Hypothalamus (tissue), 51 donors: ENCODE results near the gene CD2.

ENCODE experiments used
- DNase-seq, 51 donors: peaks; one replicate each; lab custom pipeline; 2025; lab: John Stamatoyannopoulos, UW

Gene CD2

DNA sequence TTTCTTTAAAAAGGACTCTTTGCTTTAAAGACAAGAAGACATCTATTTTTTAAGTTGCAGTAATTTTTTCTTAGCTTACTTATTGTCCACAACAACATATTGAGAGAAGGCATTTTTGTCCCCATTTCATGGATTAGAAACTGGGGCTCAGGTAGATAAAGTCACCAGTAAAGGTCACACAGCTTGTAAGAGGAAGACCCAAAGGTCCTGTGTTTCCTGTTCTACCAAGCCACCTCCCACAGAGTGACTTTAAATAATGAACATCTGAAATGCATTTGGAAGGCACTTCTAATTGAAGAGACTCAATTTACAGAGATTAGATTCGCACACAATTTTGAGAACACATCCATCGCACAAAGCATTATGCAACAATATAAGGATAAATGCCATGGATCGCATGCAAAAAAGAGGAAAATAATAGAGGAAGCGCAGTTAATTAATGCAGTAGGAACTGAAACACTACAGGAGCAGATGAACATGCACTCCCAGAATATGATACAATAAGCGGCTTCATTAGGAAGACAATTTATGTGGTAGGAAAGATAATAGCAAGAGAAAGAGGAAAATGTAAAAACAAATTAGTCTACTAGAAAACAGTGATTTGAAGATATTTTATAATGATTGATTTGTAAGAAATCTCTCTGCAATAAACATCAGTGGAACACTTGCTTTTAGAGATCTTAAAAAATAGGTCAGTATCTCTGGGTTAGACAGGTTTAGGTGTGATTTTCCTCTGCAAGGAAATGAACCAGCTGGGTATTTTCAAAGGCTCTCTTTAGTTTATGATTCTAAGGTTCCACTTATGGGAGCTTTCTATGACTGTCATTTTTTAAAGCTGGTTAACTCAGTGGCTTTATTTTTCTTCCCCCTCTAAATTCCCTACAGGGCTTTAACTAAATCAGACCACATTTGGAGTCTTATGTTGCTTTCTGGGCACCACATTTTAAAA, 27.1 kb upstream of the CD2 start:
- no peak for DNase-seq

DNA sequence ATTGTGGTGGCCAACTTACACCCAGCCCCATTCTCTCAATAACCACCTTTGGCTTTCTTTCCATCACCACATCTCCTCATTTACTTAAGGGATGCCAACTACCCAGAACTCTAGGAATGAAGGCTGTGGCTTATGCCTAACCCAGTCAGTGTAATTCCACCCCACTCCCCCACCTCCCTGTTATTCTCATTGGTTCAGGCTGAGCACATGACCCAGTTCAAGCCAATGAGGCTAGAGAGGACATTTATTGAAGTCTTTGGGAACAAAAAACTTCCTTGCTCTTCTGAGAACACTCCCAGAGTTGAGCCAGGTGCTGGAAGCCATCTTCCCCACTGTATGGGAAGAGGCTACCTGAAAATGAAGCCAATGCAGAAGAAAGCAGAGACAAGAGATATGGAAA, 22.8 kb upstream of the CD2 start:
- DNase-seq, result no peak

DNA sequence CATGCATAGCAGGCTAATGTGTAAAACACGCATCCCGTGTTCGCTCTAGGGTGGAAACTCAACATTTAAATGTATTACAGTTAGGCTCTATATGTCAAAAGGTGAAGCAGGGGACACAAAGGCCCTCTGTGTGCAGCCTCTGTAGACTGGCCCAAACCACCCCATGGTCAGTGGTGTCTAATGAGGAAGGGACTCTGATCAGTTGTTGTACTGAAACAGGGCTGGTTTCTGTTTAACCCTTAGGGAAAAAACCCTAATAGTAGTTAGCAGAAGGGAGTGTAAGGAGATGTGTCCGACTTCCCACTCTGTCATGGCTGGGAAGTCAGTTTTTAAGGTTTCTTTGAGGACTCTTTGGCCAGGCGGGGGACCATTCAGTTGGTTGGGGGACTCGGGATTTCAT, 21.5 kb upstream of the CD2 start:
- no peak for DNase-seq

DNA sequence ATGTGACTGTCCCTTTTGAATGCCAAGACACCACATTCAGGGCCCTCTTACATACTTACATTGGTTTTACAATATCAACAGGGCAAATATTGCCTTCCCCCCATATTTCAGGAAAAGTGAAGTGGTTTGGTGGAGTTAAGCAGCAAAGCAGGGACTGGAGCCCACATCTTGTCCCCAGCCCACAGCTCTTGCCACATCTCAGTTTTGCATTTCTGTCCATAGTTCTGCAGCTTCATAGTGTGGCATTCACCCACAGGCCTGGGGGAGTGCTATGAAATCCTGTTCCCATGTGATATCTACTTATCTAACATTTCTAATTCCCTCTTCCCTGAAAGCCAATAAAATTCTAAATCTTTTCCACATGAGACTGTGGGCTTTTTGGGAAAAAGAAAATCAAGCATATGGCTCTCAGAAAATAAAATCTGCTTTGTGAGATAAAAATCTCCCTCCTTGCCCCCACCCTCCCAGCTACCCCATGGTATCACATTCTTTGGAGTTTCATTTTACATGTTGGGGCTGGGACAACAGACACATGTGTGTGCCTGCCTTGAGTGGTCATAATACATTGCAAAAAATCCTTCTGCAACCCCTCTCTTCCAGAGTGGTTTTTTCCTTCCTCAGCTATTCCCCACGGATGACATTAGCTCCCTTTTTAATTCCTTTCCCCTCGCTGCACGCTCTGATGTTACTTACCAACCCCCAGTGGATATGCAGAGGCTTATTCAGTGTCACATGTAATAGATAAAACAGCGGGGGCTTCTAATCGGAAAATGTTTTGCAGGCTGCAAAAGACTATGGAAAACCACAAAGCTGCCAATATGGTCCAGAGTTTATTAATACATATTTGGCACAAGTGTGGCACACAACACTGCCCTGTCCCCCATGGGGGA, 20.5 kb upstream of the CD2 start:
- no peak for DNase-seq

DNA sequence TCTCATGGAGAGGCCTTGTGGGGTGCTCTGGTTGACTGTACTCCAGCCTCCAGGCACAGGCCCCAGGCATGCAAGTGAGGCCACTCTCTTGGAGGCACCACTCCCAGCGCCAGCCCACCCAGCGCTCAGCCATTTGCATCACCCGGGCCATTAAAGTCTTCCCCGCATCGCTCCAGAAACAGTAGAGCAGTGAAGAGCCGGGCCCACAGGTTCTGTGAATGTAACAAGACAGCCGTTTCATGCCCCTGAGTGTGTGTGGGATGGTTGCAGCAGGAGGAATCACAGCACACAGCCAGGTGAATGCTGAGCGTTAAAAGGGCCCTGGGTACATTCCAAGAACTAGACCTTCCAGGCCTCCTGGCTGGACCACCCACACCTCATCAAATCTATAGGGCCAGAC, 19.0 kb upstream of the CD2 start:
- no peak for DNase-seq

DNA sequence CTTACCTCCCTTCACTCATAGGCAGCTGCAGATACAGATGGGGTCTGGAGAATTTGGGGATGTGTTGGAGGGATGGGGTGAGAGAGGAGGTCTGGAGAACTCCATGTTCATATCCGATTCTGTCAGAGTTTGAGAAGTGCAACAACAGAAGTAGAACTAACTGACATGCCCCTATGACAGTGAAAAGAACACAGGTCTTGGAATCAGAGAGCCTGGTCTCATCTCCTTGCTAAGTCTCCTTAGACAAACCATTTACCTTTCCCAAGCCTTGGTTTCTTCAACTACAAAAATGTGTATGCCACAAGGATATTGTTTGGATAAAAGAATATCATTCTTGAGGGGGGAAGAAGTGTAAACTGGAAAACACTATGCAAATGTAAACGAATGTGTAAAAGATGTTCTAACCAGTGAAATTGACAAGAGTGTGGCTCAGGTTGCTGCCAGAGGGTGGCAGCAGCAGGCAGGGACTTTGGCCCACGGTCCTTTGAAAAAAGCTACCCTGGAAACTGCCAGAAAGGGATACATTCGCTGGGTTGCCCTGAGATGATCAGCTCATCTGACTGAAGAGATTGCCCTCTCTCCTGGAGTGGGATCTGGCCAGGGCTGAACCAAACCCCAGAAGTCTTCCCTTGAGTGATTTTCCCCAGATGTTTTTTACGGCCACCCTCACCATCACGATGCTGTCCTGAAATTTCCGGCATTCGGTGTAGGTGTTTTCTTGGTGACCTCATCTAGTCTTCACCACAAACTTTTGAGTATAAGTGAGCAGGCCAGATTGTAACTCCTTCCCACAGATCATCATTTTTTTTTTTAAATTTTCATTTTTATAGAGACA, 17.0 kb upstream of the CD2 start:
- DNase-seq, result peak in 33 of 51 donors; percentile 3 to 68 (median 17)

DNA sequence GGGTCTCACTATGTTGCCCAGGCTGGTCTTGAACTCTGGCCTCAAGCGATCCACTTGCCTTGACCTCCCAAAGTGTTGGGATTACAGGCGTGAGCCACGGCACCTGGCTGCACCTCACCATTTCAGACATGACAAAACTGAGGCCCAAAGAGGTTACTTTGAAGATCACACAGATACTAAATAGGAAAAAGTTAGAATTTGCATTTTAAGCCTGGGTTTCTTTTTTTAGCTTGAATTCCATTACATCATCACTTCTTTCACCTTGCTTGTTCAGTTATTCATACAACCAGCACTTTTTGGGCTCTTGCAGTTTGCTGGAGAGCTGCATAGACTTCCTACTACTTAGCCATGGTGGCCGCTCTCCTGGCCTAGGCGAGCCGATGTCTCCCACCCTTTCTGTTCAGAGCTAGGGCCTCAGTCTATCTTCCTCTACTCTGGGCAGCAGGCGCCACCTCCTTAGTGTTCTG, 16.3 kb upstream of the CD2 start:
- DNase-seq, result no peak

DNA sequence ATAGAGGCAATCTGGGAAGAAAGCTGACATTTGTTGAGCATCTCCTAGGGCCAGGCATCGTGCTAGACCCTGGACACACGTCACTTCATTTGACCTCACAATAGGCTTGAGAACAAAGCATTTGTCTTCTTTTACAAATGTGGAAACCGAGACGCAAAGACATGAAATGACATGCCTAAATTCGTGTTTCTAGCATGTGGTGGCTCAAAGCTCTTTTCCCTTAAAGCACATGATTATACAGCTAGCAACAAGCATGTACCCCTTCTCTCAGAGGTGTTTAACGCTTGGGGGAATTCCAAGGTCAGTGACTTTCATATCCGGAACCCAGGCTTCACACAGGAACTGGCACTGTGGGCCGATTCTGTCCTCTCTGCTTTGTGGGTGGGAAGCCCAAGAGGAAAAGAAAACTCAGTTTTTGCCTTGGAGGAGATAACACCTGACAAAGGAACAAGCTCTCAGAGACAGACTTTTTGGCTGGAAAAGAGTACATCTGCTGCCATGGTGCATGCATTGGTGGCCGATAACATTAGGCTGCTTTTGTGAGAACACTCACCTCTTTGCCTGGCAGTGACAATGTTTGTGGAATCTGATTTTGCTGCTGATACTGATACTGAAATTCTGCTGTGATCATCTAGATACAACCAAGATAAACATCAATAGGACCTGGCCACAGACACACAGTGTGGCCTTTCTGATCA, 15.4 kb upstream of the CD2 start:
- DNase-seq, result no peak

DNA sequence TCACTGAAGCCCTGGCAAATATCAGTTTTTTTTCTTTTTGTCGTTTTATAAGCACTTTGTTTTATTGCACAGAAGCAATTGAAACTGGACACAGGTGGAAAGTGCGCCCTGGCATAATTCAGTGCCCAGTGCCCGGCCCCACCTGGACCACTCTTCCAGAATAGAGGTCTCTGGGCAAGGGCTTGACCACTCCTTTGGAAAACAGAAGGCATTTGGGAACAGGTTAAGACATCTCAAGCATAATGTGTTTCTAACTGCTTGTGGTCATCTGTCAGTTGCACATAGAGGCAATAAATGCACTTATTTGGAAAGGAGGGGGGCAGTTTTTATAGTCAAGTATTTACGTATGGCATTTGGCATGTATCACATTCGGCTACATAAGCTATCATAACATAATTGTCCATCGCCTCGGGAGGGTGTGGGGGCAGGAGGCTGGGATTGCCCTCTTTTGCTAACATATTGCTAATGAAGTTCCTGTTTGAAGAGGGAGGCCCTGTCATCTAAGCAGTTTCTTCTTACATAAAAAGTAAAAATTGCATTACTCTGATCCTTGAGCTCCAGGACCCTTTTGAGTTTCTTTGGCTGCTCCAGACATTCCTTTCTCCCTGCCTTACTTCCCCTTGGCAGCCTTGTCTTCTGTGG, 14.7 kb upstream of the CD2 start:
- DNase-seq, result no peak

DNA sequence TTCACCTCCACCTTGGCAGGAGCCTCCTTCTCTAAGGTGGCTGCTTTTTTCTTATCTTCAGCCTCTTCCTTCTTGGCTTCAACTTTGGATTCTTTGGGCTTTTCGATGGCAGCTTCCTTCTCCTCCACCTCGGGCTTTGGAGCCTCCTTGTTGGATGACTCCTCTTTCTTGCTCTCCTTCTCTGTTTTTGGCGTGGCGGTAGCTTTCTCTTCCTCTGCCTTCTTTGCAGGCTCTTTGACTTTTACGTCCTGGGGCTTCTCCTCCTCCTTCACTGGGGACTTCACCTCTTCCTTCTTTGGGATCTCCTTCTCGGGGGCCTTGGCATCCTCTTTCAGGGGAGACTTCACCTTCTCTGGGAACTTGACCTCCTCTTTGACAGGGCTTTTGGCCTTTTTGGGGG, 13.9 kb upstream of the CD2 start:
- DNase-seq, result no peak

DNA sequence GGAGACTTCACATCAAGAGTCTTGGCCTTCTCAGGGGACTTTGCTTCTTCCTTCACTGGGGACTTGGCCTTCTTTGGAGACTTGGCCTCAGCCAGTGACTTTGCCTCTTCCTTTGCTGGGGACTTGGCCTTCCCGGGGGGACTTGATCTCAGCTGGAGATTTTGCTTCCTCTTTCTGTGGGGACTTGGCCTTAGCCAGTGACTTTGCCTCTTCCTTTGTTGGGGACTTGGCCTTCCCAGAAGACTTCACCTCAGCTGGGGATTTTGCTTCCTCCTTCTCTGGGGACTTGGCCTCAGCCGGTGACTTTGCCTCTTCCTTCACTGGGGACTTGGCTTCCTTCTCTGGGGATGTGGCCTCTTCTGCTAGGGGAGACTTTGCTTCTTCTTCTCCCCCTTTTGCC, 13.5 kb upstream of the CD2 start:
- no peak for DNase-seq

DNA sequence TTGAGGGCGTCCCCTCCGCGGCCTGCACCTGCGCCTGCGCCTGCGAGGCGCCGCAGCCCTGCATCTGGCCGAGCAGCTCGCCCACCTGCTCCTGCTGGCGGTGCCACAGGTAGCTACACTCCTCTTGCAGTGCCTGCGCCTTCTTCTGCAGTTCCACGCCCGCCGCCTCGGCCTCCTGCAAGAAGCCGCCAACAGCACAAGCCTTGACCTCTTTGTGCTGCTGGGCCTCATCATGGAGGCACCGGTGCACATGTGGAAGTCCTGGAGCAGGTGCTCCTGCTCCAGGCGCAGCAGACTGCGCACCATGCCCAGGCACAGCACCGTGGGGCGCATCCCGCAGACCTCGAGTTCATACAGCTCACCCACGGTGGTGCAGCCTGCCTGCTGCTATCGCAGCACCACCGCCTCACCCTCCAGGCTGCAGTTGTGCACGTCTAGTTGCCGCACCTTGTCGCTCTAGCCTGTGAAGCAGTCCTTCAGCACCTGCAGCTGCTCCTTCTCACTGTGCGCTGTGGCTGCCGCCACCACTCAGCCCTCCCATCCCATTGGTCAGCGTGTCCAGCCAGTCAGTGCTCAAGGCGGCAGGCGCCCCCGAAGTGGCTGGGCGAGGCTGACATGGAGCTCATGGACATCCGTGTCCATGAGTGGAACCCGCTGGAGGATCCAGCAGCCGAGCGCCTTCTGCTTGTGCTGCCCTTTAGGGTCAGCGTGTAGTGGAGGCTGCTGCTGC, 12.2 kb upstream of the CD2 start:
- no peak for DNase-seq

DNA sequence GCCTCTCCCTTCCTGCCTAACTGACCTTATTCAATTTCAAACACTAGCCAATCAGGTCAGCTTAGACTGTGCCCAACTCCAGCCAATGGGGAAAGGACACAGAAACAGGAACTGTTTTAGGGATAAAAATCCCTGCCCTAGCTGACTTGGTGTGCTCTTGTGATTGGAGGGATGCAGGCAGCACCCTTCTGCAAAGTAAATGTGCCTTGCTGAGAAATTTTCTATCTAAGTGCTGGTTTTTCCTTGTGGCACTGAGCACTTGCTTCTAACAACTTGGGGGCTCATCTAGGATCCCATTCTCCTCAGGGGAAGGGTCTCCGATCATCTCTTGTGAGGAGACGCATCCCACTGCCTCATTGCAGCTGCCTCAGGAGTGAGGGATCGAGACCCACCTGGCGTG, 10.7 kb upstream of the CD2 start:
- no peak for DNase-seq

DNA sequence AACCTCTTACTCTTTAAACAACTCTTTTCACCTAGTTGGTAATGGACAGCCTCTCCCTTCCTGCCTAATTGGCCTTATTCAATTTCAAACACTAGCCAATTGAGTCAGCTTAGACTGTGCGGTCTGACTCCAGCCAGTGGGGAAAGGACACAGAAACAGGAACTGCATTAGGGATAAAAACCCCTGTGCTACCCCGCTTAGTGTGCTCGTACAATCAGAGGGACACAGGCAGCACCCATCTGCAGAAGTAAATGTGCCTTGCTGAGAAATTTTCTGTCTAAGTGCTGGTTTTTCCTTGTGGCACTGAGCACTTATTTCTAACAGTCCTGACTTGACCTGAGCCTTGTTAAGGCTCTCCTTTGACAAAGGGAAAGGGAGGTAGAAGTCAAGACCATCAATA, 6.0 kb upstream of the CD2 start:
- no peak for DNase-seq

DNA sequence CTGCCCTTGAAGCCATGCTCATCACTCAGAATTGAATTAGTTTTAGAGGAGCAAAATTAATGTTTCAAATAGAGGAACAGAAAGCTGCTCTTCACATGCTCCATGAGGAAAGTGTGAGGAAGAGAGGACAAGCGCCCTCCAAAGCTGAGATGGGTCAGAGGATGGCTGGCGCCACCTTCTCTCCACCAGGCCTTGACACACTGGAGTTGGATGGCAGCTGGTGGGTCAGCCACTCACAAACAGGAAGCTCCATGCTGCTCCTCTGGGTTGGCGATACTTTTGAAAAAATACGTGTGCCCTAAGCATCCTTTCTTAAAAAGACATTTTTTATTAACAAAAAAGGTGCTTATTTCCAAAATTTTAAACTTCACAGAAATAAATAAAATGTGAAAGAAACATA, 3.1 kb upstream of the CD2 start:
- no peak for DNase-seq

DNA sequence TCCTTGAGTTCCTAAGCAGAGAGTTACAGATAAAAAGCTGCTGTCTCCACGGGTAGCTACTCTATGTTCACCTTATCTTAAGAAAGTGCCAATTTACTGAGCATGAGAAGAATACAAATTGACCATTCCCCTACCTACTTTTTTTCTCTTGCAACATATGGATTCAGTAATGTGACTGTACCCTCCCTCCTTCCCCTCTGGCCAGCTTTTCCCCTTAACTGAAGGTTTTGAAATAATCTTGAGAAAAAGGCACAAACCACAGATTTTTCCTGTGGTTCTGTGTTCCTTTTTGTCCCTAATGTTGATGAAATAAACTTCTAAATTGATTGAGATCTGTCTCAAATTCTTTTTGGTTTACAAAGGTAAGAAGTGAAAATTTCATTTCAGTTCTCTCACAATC, 2.6 kb upstream of the CD2 start:
- no peak for DNase-seq

DNA sequence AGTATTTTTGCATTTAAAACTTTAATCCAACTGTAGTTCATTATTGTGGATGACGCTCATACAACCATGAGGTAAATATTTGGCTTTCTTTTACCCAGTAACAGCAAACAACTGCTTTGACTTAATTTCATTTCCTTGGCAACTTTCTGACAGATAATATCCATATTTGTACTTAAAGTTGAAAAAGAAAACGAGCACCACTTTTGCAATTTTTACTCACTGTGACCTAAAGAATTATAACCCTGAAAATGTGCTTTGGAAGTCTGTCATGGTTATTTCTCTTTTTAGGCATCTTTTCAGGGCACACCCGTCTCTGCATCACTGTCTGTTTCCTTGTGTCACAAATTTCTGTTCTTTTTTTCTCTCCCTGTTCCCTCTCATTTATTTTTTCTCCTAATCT, 918 bp upstream of the CD2 start:
- DNase-seq, result no peak

DNA sequence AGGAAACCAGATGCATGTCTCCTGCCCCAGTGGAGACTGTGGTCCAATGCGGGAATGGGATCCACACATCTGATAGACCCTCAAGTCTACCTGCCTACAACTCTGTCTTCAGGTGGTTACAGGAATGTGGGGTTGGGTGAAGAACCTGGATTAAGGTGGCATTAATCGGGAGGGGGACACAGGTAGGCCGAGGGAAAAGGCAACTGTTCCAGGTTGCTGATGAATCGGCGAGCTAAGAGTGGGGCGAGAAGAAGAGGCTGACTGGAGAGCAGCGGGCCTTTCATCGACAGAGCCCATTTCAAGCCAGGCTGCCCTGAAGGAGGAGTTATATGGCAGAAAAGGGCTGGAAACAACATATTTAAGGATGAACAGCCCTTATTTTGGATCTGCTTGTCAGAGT, 836 bp downstream of the CD2 start:
- no peak for DNase-seq

DNA sequence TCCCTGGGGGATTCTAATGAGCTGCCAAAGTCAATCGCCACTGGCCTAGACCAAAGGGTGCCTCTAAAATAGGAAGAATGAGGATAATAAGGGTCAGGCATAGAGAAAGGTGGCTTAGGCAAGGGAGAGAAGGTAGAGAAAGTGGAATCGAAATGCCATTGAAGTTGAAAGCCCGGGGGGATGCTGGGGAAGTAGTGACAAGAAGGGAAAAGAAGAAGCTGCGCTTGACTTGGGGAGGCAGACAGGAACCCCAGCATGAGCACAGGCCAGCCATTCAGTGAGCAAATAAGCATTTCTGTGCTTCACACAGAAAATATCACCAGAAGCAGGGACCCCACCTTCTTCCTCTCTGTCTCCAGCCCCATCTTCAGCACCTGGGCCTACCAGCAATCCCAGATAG, 1.5 kb downstream of the CD2 start:
- no peak for DNase-seq
